Progenitor cell of endocrine pancreas (in vitro differentiated cells): ENCODE data around the gene MRPS2. TPM values are rescaled to one million over a fixed set of nuclear protein-coding genes. Genes with fewer than 3 reads are reported as not detected.

Experiments used
- DNase-seq: peaks from one replicate; pipeline ENCODE4 v3.0.0; 2021; ENCODE audit warnings: low spot score; ENCODE audit not compliant: unreplicated experiment
- H3K27ac Mint-ChIP-seq: 2 replicates; pipeline ENCODE4 v1.8.0; 2021; ENCODE audit warnings: mild to moderate bottlenecking, moderate library complexity, mixed read lengths
- H3K27me3 Mint-ChIP-seq: 2 replicates; pipeline ENCODE4 v1.8.0; 2021; ENCODE audit warnings: mixed read lengths
- H3K36me3 Mint-ChIP-seq: 2 replicates; pipeline ENCODE4 v1.8.0; 2022; ENCODE audit warnings: mixed read lengths; ENCODE audit not compliant: insufficient read depth
- H3K4me1 Mint-ChIP-seq: 2 replicates; pipeline ENCODE4 v1.8.0; 2021; ENCODE audit warnings: low read depth, mixed read lengths
- H3K4me3 Mint-ChIP-seq: 2 replicates; pipeline ENCODE4 v1.8.0; 2021; ENCODE audit warnings: low read depth, mild to moderate bottlenecking, moderate library complexity, mixed read lengths
- H3K9me3 Mint-ChIP-seq: 2 replicates; pipeline ENCODE4 v1.8.0; 2021; ENCODE audit warnings: low read depth, mixed read lengths
- CTCF ChIP-seq: fragments of 200-600 bp; sonication (generic); IDR thresholded peaks from one replicate; pipeline ENCODE4 v1.5.0; 2021; ENCODE audit warnings: antibody characterized with exemption, mild to moderate bottlenecking; ENCODE audit not compliant: unreplicated experiment
- total RNA-seq: library from RNA; stranded (reverse); gene quantifications from 2 replicates; pipeline ENCODE4 v1.2.1, GENCODE V29; 2021

Gene MRPS2
- total RNA-seq, 1 donor from 2014 or later = 40.0 TPM

GRCh38 chr9:135478829-135479468 is 21.5 kb upstream of the MRPS2 start:
- no peaks in the 10 kb centered on the region for H3K9me3 Mint-ChIP-seq
- no peaks in the 10 kb centered on the region for H3K27me3 Mint-ChIP-seq
- TF ChIP-seq CTCF = peak; percentile 30
- DNase-seq = peak; percentile 38
- H3K27ac Mint-ChIP-seq = peak overlapping the region; percentile 96
- H3K4me3 Mint-ChIP-seq = peak overlapping the region; percentile 81
- no peaks in the 10 kb centered on the region for H3K36me3 Mint-ChIP-seq
- H3K4me1 Mint-ChIP-seq = peaks cover 11% of the 10 kb centered on the region

DNA sequence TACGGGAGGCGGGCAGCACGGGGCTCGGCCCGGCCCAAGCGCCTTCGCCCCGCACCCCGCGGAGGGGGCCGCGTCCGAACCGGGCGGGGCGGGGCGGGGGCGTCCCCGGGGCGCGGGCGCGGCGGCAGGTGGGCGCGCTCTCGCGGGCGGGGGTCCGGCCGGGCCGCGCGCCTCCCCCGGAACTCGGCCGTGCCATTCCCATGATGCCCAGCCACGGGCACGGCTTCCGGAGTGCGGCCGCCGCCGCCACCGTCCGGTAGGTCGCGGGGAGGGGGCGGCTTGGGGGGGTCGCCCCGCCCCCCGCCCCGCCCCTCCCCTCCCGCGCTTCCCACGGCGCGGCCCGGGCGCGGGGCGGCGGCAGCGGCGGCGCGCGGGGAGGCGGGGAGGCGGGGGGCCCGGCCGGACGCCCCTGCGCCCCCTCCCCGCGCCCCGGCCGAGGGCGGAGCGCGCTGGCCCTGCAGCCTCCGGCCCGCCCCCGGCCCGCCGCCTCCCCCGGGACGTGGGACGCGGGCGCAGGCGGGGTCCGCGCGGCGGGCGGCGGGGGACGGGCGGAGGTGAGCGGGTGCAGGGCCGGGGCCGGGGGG is 20.9 kb upstream of the MRPS2 start, which contains the start of gene PPP1R26:
Gene PPP1R26, plus strand, starts transcription at position 314 of the 584 bp plus-strand sequence. CDS start 4,729 bp downstream, outside the sequence.
- no peak for TF ChIP-seq CTCF
- DNase-seq = peak; percentile 25
- Mint-ChIP-seq H3K27ac (peak within 1 kb of the TSS; percentile 96), H3K4me1 (peaks cover 8% of the 10 kb centered on the region), H3K27me3 (no peaks in the 10 kb centered on the region), H3K36me3 (no peaks in the 10 kb centered on the region), H3K9me3 (no peaks in the 10 kb centered on the region), H3K4me3 (peak within 1 kb of the TSS; percentile 81)

DNA sequence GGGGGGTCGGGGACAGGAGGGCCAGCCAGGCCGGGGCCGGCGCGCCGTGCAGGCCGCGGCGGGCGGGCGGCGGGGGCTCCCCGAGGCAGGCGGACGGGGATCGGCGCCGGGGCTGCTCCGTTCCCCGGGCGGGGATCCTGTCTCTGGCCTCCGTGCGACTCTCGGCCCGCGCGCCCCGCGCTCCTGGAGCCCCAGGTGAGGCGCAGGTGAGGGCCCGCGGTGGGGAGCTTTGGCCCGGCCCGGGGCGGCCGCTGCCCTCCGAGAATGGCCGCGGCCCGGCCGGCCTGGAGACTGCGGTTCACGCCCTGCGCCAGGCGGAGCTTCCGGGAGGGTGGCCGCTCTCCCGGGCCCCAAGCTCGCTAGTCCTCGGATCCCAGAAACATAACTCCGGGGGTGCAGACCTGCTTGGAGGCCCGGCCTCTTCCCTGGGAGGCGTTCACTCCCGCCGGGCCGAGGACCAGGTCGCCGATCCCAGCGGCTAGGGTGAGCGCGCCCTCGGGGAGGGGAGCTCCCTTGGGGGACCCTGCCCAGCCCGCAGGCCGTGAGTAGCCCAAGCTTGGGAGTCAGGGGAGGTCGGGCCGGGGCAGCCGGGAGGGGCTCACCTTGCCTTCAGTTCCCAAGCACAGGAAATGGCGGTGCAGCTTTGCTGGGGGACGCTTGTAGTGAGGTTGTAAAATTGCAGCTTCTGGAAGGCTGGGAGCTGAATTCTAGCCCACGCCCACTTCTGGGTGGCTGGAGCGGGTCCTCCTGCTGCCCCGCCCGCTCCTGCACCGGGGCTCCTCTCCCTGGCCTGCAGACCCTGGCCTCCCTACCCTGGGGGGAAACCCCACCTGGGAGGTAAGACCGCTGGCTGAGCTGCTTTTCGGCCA is 20.2 kb upstream of the MRPS2 start:
- Mint-ChIP-seq H3K27me3 (no peaks in the 10 kb centered on the region), H3K27ac (peak overlapping the region; percentile 83), H3K9me3 (no peaks in the 10 kb centered on the region), H3K36me3 (peaks cover 4% of the 10 kb centered on the region), H3K4me3 (peak overlapping the region; percentile 74), H3K4me1 (peaks cover 7% of the 10 kb centered on the region)
- no peak for TF ChIP-seq CTCF
- no peak for DNase-seq

- H3K36me3 Mint-ChIP-seq = peaks cover 4% of the 10 kb centered on the region
- TF ChIP-seq CTCF = no peak
- H3K4me1 Mint-ChIP-seq = peaks cover 7% of the 10 kb centered on the region
- DNase-seq = no peak
- peak overlapping the region; percentile 74 for H3K4me3 Mint-ChIP-seq
- peak overlapping the region; percentile 83 for H3K27ac Mint-ChIP-seq
- H3K9me3 Mint-ChIP-seq = no peaks in the 10 kb centered on the region
- no peaks in the 10 kb centered on the region for H3K27me3 Mint-ChIP-seq
Measured at GRCh38 chr9:135480940-135481310, 19.6 kb upstream of the MRPS2 start.
